ENCODE results near the gene NUMBL.
"Not testable (repeated sequence)": the region's sequence is repeated elsewhere in the genome, so short reads cannot be mapped to it uniquely, and the experiment has no call there.

The NUMBL gene

GRCh38 chr19:40642757-40643305 is 47.6 kb downstream of the NUMBL start:
- H3K27ac ChIP-seq = no peak overlapping the region
- no peak overlapping the region for H3K4me3 ChIP-seq

GRCh38 chr19:40642051-40642706 is 48.3 kb downstream of the NUMBL start:
- no peak overlapping the region for H3K27ac ChIP-seq
- no peak overlapping the region for H3K4me3 ChIP-seq

GRCh38 chr19:40641281-40641680 is 49.2 kb downstream of the NUMBL start:
- Histone ChIP-seq H3K4me3 (no peak overlapping the region), H3K27ac (peak overlapping the region in 2 of 21 experiments; percentile 20 to 29)

GRCh38 chr19:40640744-40641143 is 49.7 kb downstream of the NUMBL start:
- H3K4me3 ChIP-seq = no peak overlapping the region
- peak overlapping the region in 1 of 21 experiments; percentile 27 for H3K27ac ChIP-seq

GRCh38 chr19:40639638-40639982 is 50.8 kb downstream of the NUMBL start:
- Histone ChIP-seq H3K4me3 (no peak overlapping the region), H3K27ac (no peak overlapping the region)

GRCh38 chr19:40638327-40638726 is 52.1 kb downstream of the NUMBL start:
- no peak overlapping the region for H3K4me3 ChIP-seq

GRCh38 chr19:40633207-40633606 is 57.2 kb downstream of the NUMBL start:
- Histone ChIP-seq H3K27ac (no peak overlapping the region), H3K4me3 (no peak overlapping the region)

More at GRCh38 chr19:40638327-40638726, 52.1 kb downstream of the NUMBL start:
- H3K27ac ChIP-seq = no peak overlapping the region

- peak overlapping the region in 1 of 21 experiments; percentile 56 for H3K27ac ChIP-seq
Observed at GRCh38 chr19:40632311-40633036, 58.0 kb downstream of the NUMBL start.

GRCh38 chr19:40630571-40631160 is 59.8 kb downstream of the NUMBL start:
- Histone ChIP-seq H3K27ac (no peak overlapping the region), H3K4me3 (no peak overlapping the region)

More at GRCh38 chr19:40632311-40633036, 58.0 kb downstream of the NUMBL start:
- H3K4me3 ChIP-seq = no peak overlapping the region

- H3K4me3 ChIP-seq = no peak overlapping the region
- H3K27ac ChIP-seq = no peak overlapping the region
Observed at GRCh38 chr19:40629346-40629745, 61.1 kb downstream of the NUMBL start.

GRCh38 chr19:40627486-40628279 is 62.8 kb downstream of the NUMBL start:
- H3K4me3 ChIP-seq = no peak overlapping the region
- no peak overlapping the region for H3K27ac ChIP-seq

- Histone ChIP-seq H3K27ac (no peak overlapping the region), H3K4me3 (no peak overlapping the region)
Observed at GRCh38 chr19:40626918-40627317, 63.5 kb downstream of the NUMBL start.

GRCh38 chr19:40625406-40626120 is 64.9 kb downstream of the NUMBL start:
- no peak overlapping the region for H3K4me3 ChIP-seq
- H3K27ac ChIP-seq = no peak overlapping the region

GRCh38 chr19:40624369-40625153 is 65.9 kb downstream of the NUMBL start:
- H3K4me3 ChIP-seq, H3K27ac ChIP-seq: not testable (repeated sequence)

- Histone ChIP-seq H3K4me3 (no peak overlapping the region), H3K27ac (peak overlapping the region in 1 of 21 experiments; percentile 16)
Observed at GRCh38 chr19:40623403-40624251, 66.8 kb downstream of the NUMBL start.

GRCh38 chr19:40622773-40623075 is 67.7 kb downstream of the NUMBL start:
- no peak overlapping the region for H3K4me3 ChIP-seq
- no peak overlapping the region for H3K27ac ChIP-seq

- Histone ChIP-seq H3K27ac (no peak overlapping the region), H3K4me3 (no peak overlapping the region)
Observed at GRCh38 chr19:40621966-40622772, 68.3 kb downstream of the NUMBL start.
